Right lobe of liver (tissue), 4 donors: ENCODE measurements around the gene HSPA14.

ENCODE experiments used
- POLR2A ChIP-seq: fragments of 450-650 bp; IDR thresholded peaks from one replicate; pipeline ENCODE4 v1.6.1; 2017; ENCODE audit warnings: antibody characterized with exemption, mild to moderate bottlenecking
- TF ChIP-seq, protein P1 (sequence below), 4 donors: fragments of 200-600 bp in 3 of 4; fragments of 450-650 bp in 1 of 4; IDR thresholded peaks; one replicate each; pipeline versions ENCODE4 v1.5.1 to v1.8.0; 2016 to 2022; ENCODE audit warnings: antibody characterized with exemption in 4 of 4, mild to moderate bottlenecking in 2 of 4
- donor health status: DM: no; HTN: no; CAD: no.
- donor health status: DM: no; HTN: no; CAD: no.
- donor health status: DM: no; HTN: yes; CAD: no.

DNA sequence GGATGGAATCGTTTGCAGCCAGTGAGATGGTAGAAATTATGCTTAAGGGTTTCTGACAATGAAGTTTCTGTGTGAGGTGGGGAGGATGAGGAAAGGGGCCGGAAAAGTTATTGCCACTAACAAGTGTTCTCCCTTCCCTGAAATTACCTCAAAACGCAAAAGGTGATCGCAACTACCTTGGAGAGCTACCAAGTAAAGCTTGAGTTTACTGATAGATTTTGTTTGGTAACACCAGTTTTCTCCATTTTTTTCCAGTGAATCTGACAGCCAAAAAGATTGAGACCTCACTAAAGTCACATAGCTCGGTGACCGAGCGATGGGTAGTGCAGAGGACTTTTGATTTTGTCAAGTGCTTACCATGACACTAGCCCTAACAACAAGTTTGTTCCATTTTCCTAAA, 42.1 kb downstream of the HSPA14 start:
- TF ChIP-seq, protein P1, sequence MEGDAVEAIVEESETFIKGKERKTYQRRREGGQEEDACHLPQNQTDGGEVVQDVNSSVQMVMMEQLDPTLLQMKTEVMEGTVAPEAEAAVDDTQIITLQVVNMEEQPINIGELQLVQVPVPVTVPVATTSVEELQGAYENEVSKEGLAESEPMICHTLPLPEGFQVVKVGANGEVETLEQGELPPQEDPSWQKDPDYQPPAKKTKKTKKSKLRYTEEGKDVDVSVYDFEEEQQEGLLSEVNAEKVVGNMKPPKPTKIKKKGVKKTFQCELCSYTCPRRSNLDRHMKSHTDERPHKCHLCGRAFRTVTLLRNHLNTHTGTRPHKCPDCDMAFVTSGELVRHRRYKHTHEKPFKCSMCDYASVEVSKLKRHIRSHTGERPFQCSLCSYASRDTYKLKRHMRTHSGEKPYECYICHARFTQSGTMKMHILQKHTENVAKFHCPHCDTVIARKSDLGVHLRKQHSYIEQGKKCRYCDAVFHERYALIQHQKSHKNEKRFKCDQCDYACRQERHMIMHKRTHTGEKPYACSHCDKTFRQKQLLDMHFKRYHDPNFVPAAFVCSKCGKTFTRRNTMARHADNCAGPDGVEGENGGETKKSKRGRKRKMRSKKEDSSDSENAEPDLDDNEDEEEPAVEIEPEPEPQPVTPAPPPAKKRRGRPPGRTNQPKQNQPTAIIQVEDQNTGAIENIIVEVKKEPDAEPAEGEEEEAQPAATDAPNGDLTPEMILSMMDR (IDR thresholded peaks at IDR 0.05), result no peak
- no peak for TF ChIP-seq POLR2A
